HepG2 (cell line): ENCODE data around the gene DHH. TPM values are rescaled to one million over a fixed set of nuclear protein-coding genes. Genes with fewer than 3 reads are reported as not detected.

ENCODE experiments used
- ATAC-seq: fragments of 200-7000 bp; cut with Tn5 transposase; 3 replicates; pipeline ENCODE4 v1.9.1; 2020; ENCODE audit warnings: mild to moderate bottlenecking, moderate library complexity
- BruUV-seq: library from RNA; stranded (reverse); fragments of 400-500 nt; replicated peaks from 2 replicates; lab custom pipeline; 2021; lab: Mats Ljungman, UMichigan
- CTCF ChIA-PET: fragments of 300-600 bp; formaldehyde crosslinking; extraction: SDS; loops from one replicate; lab custom pipeline; 2021; ENCODE audit warnings: low total read pairs, inconsistent platforms, low intra/inter-chr PET ratio; lab: Yijun Ruan, JAX
- POLR2A ChIA-PET: fragments of 350-600 bp; sonication (Branson Sonifier 250); formaldehyde crosslinking; loops from one replicate; lab custom pipeline; 2020; ENCODE audit warnings: antibody characterized with exemption, inconsistent platforms; lab: Yijun Ruan, JAX
- DNase-seq: peaks from one replicate; pipeline ENCODE4 v3.0.0-alpha.2; 2015; ENCODE audit warnings: low spot score
- FAIRE-seq: peaks from 3 replicates; lab custom pipeline; 2011; peaks lifted over from hg19 to GRCh38; lab: Jason Lieb, UNC
- H2AFZ ChIP-seq: one replicate; pipeline ENCODE4 v1.6.1; 2011; ENCODE audit warnings: low read length, inconsistent platforms
- H3K27ac ChIP-seq: fragments of 300-600 bp; 3 replicates; pipeline ENCODE4 v1.8.0; 2011; ENCODE audit warnings: mixed run types, mild to moderate bottlenecking, mixed read lengths, low read length, inconsistent platforms; ENCODE audit not compliant: insufficient read depth; ENCODE audit errors: extremely low read length
- H3K27me3 ChIP-seq, 2 experiments: fragments of 200-600 bp in 1 of 2; 2 replicates in 1 of 2; 3 replicates in 1 of 2; pipeline versions ENCODE4 v1.6.0 to v1.8.0; 2011; ENCODE audit warnings: low read length in 2 of 2, mild to moderate bottlenecking in 2 of 2, moderate library complexity in 2 of 2, inconsistent platforms in 1 of 2; ENCODE audit not compliant: insufficient read depth in 2 of 2, control insufficient read depth in 1 of 2
- H3K36me3 ChIP-seq, 2 experiments: fragments of 200-600 bp in 1 of 2; replicated peaks in 1 of 2; 2 replicates in 1 of 2; 3 replicates in 1 of 2; pipeline versions ENCODE4 v1.5.1 to v1.8.0; 2011; ENCODE audit warnings: low read length in 2 of 2, inconsistent platforms in 1 of 2; ENCODE audit not compliant: insufficient read depth in 2 of 2, control insufficient read depth in 1 of 2
- H3K4me1 ChIP-seq: 2 replicates; pipeline ENCODE4 v1.5.1; 2012; ENCODE audit warnings: low read length, inconsistent platforms; ENCODE audit not compliant: insufficient read depth
- H3K4me2 ChIP-seq: 2 replicates; pipeline ENCODE4 v1.6.0; 2011; ENCODE audit warnings: low read depth, low read length, inconsistent platforms
- H3K4me3 ChIP-seq, 3 experiments: fragments of 200-600 bp in 1 of 3; sonication (generic), shearing (Covaris generic) in 1 of 3; replicated peaks in 1 of 3; 2 replicates each; pipeline ENCODE4 v1.5.1; 2011 to 2016; ENCODE audit warnings: low read length in 3 of 3, inconsistent platforms in 2 of 3, low read depth in 2 of 3, mild to moderate bottlenecking in 2 of 3, control low read depth in 1 of 3, mixed read lengths in 1 of 3; ENCODE audit not compliant: insufficient read depth in 1 of 3
- H3K79me2 ChIP-seq: one replicate; pipeline ENCODE4 v1.6.1; 2011; ENCODE audit warnings: low read length, inconsistent platforms; ENCODE audit not compliant: insufficient read depth
- H3K9ac ChIP-seq: 2 replicates; pipeline ENCODE4 v1.6.0; 2011; ENCODE audit warnings: mild to moderate bottlenecking, low read depth, low read length, inconsistent platforms; ENCODE audit not compliant: insufficient read depth
- H3K9me3 ChIP-seq: 2 replicates; pipeline ENCODE4 v1.5.1; 2012; ENCODE audit warnings: mild to moderate bottlenecking, low read length
- H4K20me1 ChIP-seq: 2 replicates; pipeline ENCODE4 v1.6.0; 2011; ENCODE audit warnings: inconsistent platforms, mild to moderate bottlenecking, low read length, moderate library complexity; ENCODE audit not compliant: insufficient read depth
- SPEN ChIP-seq: sonication (generic); formaldehyde crosslinking; IDR thresholded peaks from 2 replicates; pipeline ENCODE4 v1.5.1; 2020; ENCODE audit warnings: low read depth, mild to moderate bottlenecking, missing genetic modification reagents
- ZNF773 ChIP-seq: sonication (generic); formaldehyde crosslinking; IDR thresholded peaks from 2 replicates; pipeline ENCODE4 v1.4.0; 2020; ENCODE audit warnings: missing genetic modification reagents, borderline replicate concordance
- WGBS: methylation state at CpG from one replicate; pipeline ENCODE4 v1.1.6; 2017; ENCODE audit warnings: low lambda C conversion rate; 5-methylcytosine and 5-hydroxymethylcytosine counted together
- in situ Hi-C: cut with HindIII; loops from 2 replicates; pipeline ENCODE4 v1.10.0; 2017; ENCODE audit warnings: low pct_unique_long_range_greater_than_20kb; ENCODE audit not compliant: extremely low pct_ligation_motif_present
- intact Hi-C: fragments of 100-400 bp; cut with micrococcal nuclease; formaldehyde crosslinking; loops from one replicate; pipeline ENCODE4 v1.10.0; 2022; ENCODE audit not compliant: unreplicated experiment
- polyA plus RNA-seq, 8 experiments: library from polyadenylated mRNA; depleted of rRNA in 3 of 8; stranded (reverse) in 7 of 8; unstranded in 1 of 8; fragments of >200 nt; fragmentation: Illumina TruSeq in 4 of 8; extraction: Trizol in 4 of 8; gene quantifications; 2 replicates each; pipeline versions ENCODE4 v1.2.1 to v1.2.3, GENCODE V29; 2011 to 2016; ENCODE audit warnings: low read depth in 4 of 8, missing spikeins in 1 of 8, mixed read lengths in 1 of 8; ENCODE audit not compliant: insufficient read depth in 1 of 8
- total RNA-seq, 5 experiments: library from RNA; depleted of rRNA; stranded (reverse); fragments of >200 nt; fragmentation: Illumina TruSeq; extraction: Trizol; gene quantifications; 2 replicates each; pipeline ENCODE4 v1.2.3, GENCODE V29; 2016; ENCODE audit warnings: low read depth in 1 of 5
- TF ChIP-seq, protein P1 (sequence below), 2 experiments: sonication (generic) in 1 of 2; formaldehyde crosslinking in 1 of 2; IDR thresholded peaks; 2 replicates each; pipeline versions ENCODE4 v1.6.1 to v1.9.0; 2014 to 2022; ENCODE audit warnings: antibody characterized with exemption in 1 of 2, borderline replicate concordance in 1 of 2, inconsistent platforms in 1 of 2, low read depth in 1 of 2, missing genetic modification reagents in 1 of 2
- TF ChIP-seq, protein P2 (sequence below): sonication (generic); formaldehyde crosslinking; IDR thresholded peaks from 2 replicates; pipeline ENCODE4 v1.4.0; 2020; ENCODE audit warnings: missing genetic modification reagents, borderline replicate concordance

The DHH gene
- total and polyA plus RNA-seq, 2 of the 13 experiments (the other 11 are each of a cell fraction or from before 2014, with no cell fraction given): not detected

- H3K9ac ChIP-seq: no peak overlapping the region
- ATAC-seq (no peak), DNase-seq (no peak), FAIRE-seq (no peak)
- H3K79me2 ChIP-seq: peaks cover 50% of the 10 kb centered on the region
- no peak overlapping the region for H3K27ac ChIP-seq
- no peak overlapping the region for H3K4me3 ChIP-seq
- intact Hi-C loops (no loop called here), in situ Hi-C loops (no loop called here)
- H3K27me3 ChIP-seq: no peaks in the 10 kb centered on the region; a peak in 1 of 5 replicates
- no TSS peak for BruUV-seq
- POLR2A ChIA-PET: no interaction called here
- TF ChIP-seq, protein P1, sequence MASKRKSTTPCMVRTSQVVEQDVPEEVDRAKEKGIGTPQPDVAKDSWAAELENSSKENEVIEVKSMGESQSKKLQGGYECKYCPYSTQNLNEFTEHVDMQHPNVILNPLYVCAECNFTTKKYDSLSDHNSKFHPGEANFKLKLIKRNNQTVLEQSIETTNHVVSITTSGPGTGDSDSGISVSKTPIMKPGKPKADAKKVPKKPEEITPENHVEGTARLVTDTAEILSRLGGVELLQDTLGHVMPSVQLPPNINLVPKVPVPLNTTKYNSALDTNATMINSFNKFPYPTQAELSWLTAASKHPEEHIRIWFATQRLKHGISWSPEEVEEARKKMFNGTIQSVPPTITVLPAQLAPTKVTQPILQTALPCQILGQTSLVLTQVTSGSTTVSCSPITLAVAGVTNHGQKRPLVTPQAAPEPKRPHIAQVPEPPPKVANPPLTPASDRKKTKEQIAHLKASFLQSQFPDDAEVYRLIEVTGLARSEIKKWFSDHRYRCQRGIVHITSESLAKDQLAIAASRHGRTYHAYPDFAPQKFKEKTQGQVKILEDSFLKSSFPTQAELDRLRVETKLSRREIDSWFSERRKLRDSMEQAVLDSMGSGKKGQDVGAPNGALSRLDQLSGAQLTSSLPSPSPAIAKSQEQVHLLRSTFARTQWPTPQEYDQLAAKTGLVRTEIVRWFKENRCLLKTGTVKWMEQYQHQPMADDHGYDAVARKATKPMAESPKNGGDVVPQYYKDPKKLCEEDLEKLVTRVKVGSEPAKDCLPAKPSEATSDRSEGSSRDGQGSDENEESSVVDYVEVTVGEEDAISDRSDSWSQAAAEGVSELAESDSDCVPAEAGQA (IDR thresholded peaks at IDR 0.05; ENCODE audit: low read depth): no peak
- TF ChIP-seq, protein P1 (CRISPR knock-in tag; IDR thresholded peaks at IDR 0.05; ENCODE audit: borderline replicate concordance): no peak
- TF ChIP-seq, protein P2, sequence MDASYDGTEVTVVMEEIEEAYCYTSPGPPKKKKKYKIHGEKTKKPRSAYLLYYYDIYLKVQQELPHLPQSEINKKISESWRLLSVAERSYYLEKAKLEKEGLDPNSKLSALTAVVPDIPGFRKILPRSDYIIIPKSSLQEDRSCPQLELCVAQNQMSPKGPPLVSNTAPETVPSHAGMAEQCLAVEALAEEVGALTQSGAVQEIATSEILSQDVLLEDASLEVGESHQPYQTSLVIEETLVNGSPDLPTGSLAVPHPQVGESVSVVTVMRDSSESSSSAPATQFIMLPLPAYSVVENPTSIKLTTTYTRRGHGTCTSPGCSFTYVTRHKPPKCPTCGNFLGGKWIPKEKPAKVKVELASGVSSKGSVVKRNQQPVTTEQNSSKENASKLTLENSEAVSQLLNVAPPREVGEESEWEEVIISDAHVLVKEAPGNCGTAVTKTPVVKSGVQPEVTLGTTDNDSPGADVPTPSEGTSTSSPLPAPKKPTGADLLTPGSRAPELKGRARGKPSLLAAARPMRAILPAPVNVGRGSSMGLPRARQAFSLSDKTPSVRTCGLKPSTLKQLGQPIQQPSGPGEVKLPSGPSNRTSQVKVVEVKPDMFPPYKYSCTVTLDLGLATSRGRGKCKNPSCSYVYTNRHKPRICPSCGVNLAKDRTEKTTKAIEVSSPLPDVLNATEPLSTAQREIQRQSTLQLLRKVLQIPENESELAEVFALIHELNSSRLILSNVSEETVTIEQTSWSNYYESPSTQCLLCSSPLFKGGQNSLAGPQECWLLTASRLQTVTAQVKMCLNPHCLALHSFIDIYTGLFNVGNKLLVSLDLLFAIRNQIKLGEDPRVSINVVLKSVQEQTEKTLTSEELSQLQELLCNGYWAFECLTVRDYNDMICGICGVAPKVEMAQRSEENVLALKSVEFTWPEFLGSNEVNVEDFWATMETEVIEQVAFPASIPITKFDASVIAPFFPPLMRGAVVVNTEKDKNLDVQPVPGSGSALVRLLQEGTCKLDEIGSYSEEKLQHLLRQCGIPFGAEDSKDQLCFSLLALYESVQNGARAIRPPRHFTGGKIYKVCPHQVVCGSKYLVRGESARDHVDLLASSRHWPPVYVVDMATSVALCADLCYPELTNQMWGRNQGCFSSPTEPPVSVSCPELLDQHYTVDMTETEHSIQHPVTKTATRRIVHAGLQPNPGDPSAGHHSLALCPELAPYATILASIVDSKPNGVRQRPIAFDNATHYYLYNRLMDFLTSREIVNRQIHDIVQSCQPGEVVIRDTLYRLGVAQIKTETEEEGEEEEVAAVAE (CRISPR knock-in tag): no peak
- TF ChIP-seq SPEN (CRISPR knock-in tag) (no peak), ZNF773 (no peak)
- H2AFZ ChIP-seq: no peak overlapping the region
- H3K4me1 ChIP-seq: peaks cover 42% of the 10 kb centered on the region
- peaks cover 46 to 63% of the 10 kb centered on the region in 2 experiments for H3K36me3 ChIP-seq
- CTCF ChIA-PET: no interaction called here
- 98% methylated on average over 8 of the region's 10 CpGs for WGBS
- H4K20me1 ChIP-seq: peaks cover 59% of the 10 kb centered on the region
- H3K4me2 ChIP-seq: no peak overlapping the region
- H3K9me3 ChIP-seq: no peaks in the 10 kb centered on the region
Measured at GRCh38 chr12:49054524-49054923, 40.1 kb downstream of the DHH start.
